BLaER1 (cell line): ENCODE data around the gene TCF4.

ENCODE experiments used
- H3K27ac ChIP-seq: shearing (Covaris generic); formaldehyde crosslinking; 2 replicates; pipeline ENCODE4 v1.8.1; 2022
- H3K27me3 ChIP-seq: shearing (Covaris generic); formaldehyde crosslinking; 2 replicates; pipeline ENCODE4 v1.8.1; 2022
- H3K36me3 ChIP-seq: shearing (Covaris generic); formaldehyde crosslinking; 2 replicates; pipeline ENCODE4 v1.8.1; 2022
- H3K4me1 ChIP-seq: shearing (Covaris generic); formaldehyde crosslinking; 2 replicates; pipeline ENCODE4 v1.8.1; 2022
- H3K4me2 ChIP-seq: shearing (Covaris generic); formaldehyde crosslinking; 2 replicates; pipeline ENCODE4 v1.8.1; 2022
- H3K4me3 ChIP-seq: shearing (Covaris generic); formaldehyde crosslinking; 2 replicates; pipeline ENCODE4 v1.8.1; 2022
- H3K9ac ChIP-seq: shearing (Covaris generic); formaldehyde crosslinking; 2 replicates; pipeline ENCODE4 v1.8.1; 2022
- H3K9me3 ChIP-seq: shearing (Covaris generic); formaldehyde crosslinking; 2 replicates; pipeline ENCODE4 v1.8.1; 2022
- H4K20me1 ChIP-seq: shearing (Covaris generic); formaldehyde crosslinking; 2 replicates; pipeline ENCODE4 v1.8.1; 2022
- Cebpa-rat ChIP-seq: shearing (Covaris generic); IDR thresholded peaks from 2 replicates; pipeline ENCODE4 v1.8.1; 2022

TCF4 gene

DNA sequence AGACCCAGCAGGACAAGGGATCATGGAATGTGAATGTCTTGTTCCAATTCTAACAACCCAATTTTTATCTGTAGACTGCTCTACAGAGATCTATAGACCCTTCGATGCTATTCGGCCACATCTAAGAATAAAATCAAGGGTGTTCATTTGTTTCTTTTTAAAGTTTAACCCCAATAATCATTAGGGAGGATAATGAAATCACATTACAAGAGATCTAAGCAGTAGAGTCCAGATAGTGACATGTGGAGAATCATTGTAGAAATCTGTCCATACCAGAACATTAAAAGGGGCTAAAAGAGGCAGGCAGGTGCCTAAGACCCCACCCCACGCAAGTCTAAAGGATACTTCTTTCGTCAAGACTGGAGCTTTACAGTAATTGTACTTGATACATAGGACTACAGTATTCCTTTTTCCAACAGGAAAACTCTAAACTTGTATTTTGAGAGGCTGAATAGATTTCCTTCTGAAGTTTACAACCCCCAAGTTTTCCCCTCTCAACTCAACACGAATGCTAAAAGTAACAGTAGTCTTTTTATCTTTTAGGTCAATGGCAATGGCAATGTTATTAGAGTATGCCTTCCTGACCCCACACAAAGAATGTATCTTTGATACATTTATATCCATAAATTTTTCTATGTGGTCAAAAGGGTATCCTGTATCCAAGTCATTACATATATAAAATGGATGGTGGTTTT lies 183.7 kb downstream of the TCF4 start:
- Histone ChIP-seq H4K20me1 (peaks cover 100% of the 10 kb centered on the region), H3K36me3 (peaks cover 76% of the 10 kb centered on the region), H3K4me2 (no peak overlapping the region), H3K9ac (no peak overlapping the region), H3K27me3 (no peaks in the 10 kb centered on the region), H3K4me1 (no peaks in the 10 kb centered on the region), H3K9me3 (no peaks in the 10 kb centered on the region), H3K27ac (no peak overlapping the region), H3K4me3 (no peak overlapping the region)
- no peak for TF ChIP-seq Cebpa-rat

DNA sequence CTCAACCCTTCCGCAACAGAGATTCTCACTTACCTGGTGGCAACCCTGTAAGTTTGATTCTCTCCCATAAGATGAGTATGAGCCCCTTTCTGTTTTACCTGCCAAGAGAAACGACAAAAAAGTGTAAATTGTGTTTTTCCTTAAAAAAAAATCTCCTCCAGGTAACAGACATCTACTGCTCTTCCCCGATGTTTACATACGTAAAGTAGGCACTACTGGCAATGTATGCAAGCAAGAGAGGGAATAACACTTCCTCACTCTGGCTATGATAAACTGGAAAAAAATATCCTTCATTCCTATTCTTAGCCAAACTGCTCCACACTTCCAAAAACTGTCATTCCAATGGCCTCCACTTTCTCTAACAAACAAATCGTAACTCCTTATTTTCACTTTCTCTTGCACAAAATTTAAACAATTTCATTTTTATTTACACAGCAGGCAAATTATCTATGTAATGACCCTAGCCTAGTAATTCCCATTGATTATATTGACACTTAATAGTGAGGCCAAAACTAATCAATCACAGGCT lies 184.5 kb downstream of the TCF4 start:
- Histone ChIP-seq H3K27ac (no peak overlapping the region), H4K20me1 (peaks cover 100% of the 10 kb centered on the region), H3K36me3 (peaks cover 75% of the 10 kb centered on the region), H3K4me3 (no peak overlapping the region), H3K4me1 (no peaks in the 10 kb centered on the region), H3K4me2 (no peak overlapping the region), H3K27me3 (no peaks in the 10 kb centered on the region), H3K9ac (no peak overlapping the region), H3K9me3 (no peaks in the 10 kb centered on the region)
- no peak for TF ChIP-seq Cebpa-rat

DNA sequence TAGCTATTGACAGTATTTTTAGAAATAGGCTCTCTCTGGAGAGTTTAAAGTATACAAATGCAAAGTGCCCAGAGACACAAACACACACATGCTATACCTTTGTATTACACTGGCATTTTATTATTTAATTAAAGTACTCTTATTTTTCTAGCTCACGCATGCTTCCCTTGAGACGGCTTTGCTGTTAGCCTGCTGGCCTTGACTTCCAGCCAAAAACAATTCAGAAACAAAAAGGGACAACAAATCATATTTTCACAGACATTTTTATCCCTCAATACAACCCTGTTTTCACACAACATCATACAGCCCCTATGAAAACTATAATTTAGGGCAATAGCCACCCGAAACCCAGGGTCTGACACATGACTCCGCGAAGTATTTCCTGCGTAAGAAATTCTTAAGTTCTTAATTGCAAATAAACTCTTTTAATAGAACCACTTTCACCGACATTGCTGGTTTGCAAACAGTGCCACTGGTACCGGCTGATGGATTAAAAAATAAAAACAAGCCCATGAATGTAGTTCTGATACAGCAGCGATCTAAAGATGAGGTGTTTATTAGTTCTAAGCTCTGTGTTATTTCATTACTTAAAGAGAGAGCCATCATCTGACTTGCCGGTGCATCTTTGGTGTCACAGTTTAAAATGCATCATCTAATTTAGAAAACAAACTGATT lies 185.1 kb downstream of the TCF4 start:
- H3K27me3 ChIP-seq: no peaks in the 10 kb centered on the region
- H3K9ac ChIP-seq: no peak overlapping the region
- no peak overlapping the region for H3K4me3 ChIP-seq
- TF ChIP-seq Cebpa-rat: no peak
- H3K4me2 ChIP-seq: no peak overlapping the region
- H3K9me3 ChIP-seq: no peaks in the 10 kb centered on the region
- H3K36me3 ChIP-seq: peaks cover 75% of the 10 kb centered on the region
- H4K20me1 ChIP-seq: peaks cover 100% of the 10 kb centered on the region
- no peak overlapping the region for H3K27ac ChIP-seq
- no peaks in the 10 kb centered on the region for H3K4me1 ChIP-seq

DNA sequence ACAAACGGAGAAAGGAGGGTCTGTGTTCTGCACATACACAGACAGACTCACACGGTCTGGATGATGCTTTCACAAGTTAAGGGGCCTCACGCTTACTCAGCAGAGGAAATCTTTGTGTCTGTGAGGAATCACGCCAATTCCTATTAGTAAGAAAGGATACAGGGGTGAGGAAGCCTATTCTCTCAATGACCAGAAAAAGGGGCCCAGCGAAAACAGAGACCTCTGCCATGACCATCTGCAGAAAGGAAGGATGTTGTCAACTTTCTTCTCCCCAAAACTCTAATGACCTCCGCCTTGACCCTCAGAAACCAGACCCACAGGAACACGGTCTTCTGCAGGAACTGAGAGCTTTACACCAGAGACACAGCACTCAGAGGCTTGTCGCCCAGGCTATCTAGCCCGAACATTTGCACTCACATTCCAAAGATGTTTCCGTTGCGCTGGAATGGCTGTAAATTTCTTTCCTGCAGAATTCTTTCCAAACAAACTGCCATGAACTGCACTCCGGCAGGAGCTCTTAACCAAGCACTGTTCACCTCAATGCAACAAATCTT lies 186.3 kb downstream of the TCF4 start:
- Histone ChIP-seq H3K36me3 (peaks cover 74% of the 10 kb centered on the region), H3K4me1 (no peaks in the 10 kb centered on the region), H3K9ac (no peak overlapping the region), H3K27me3 (no peaks in the 10 kb centered on the region), H4K20me1 (peaks cover 100% of the 10 kb centered on the region), H3K4me3 (no peak overlapping the region), H3K27ac (no peak overlapping the region), H3K9me3 (no peaks in the 10 kb centered on the region), H3K4me2 (no peak overlapping the region)
- no peak for TF ChIP-seq Cebpa-rat

DNA sequence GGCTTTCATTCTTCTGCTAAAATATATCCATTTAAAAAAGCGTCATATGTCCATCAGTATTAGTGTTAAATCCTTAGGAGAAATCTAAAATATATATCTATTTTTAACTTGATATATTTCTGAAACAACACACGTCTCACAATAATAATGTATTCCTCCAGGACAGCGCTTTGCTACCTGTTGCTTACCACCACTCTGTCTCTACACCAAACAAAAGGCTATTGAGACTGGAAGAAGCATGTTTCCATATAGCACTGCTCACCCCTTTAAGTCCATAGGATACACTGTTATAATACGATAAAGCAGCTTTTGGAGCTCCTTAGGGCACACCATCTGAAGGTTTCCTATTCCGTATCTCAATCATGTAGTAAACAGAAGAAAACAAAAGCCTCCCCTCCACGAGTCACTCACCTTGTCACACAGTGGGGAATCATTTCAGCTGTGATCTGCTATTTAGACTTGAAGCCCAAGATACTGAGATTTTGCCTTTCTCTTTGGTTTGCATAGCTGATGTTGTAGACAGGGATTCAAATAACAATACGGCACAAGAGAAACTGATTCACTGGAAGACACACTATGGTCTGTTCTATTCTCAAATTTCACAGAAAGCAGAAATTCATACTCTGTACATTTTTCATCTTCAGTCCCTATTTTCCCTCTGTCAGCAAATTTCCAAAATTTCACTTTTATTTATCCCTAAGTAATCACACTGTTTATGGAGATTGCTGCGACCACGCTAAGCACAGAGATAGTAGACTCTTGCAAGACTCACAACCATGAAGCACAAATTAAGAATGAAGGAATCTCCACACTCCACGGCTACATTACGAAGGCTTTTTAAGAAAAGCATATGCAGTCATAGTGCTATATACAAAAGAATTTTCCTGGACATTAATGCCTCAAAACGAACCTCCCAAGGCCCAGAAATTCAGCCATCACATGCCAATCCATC lies 187.1 kb downstream of the TCF4 start:
- H3K36me3 ChIP-seq: peaks cover 79% of the 10 kb centered on the region
- H3K4me1 ChIP-seq: no peaks in the 10 kb centered on the region
- H3K27ac ChIP-seq: no peak overlapping the region
- H3K4me3 ChIP-seq: no peak overlapping the region
- no peaks in the 10 kb centered on the region for H3K9me3 ChIP-seq
- H3K9ac ChIP-seq: no peak overlapping the region
- no peaks in the 10 kb centered on the region for H3K27me3 ChIP-seq
- peaks cover 100% of the 10 kb centered on the region for H4K20me1 ChIP-seq
- no peak for TF ChIP-seq Cebpa-rat
- no peak overlapping the region for H3K4me2 ChIP-seq

DNA sequence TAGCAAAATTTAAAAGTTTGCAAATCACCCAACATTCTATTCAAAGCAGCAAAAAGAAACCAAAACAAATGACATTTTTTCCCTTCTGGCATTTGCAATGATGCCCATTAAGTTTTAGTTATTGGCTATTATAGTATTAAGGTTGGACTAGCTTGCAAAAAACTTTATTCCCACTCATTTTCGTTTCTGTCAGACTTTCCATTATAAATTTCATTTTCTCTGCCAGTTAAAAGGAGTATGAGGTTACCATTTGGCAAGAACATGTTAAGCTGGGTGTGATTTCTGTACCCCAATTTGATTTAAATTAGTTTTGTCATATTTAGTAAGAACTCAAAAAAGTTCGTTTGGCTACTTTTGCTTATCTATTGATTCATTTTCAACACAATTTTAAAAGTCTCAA lies 187.9 kb downstream of the TCF4 start:
- Histone ChIP-seq H3K27me3 (no peaks in the 10 kb centered on the region), H3K27ac (no peak overlapping the region), H3K4me1 (no peaks in the 10 kb centered on the region), H3K9me3 (no peaks in the 10 kb centered on the region), H3K4me3 (no peak overlapping the region), H4K20me1 (peaks cover 100% of the 10 kb centered on the region), H3K9ac (no peak overlapping the region), H3K36me3 (peaks cover 77% of the 10 kb centered on the region), H3K4me2 (no peak overlapping the region)
- TF ChIP-seq Cebpa-rat: no peak

DNA sequence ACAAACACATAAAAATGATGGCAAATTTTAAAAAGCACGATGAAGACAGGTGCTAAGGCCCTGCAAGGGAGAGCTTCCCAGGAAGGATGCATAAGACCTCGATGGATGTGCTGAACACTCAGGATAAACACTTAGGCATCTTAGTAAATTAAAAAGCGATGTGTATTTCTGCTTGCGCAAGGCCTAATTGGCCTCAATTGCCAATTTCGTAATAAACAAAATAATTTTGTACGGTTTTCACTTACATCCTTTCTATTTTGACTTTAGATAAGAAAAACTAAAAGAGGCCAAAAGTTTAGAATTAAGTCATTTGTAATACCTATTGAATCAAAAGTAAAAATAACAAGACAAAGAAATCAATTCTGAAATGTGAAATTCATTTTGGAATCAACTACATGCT lies 189.1 kb downstream of the TCF4 start:
- Histone ChIP-seq H3K27me3 (no peaks in the 10 kb centered on the region), H4K20me1 (peaks cover 100% of the 10 kb centered on the region), H3K27ac (no peak overlapping the region), H3K9me3 (no peaks in the 10 kb centered on the region), H3K9ac (no peak overlapping the region), H3K4me2 (no peak overlapping the region), H3K36me3 (peaks cover 77% of the 10 kb centered on the region), H3K4me3 (no peak overlapping the region), H3K4me1 (no peaks in the 10 kb centered on the region)
- peak; percentile 25; the same call in 1 of the 2 replicates for TF ChIP-seq Cebpa-rat

DNA sequence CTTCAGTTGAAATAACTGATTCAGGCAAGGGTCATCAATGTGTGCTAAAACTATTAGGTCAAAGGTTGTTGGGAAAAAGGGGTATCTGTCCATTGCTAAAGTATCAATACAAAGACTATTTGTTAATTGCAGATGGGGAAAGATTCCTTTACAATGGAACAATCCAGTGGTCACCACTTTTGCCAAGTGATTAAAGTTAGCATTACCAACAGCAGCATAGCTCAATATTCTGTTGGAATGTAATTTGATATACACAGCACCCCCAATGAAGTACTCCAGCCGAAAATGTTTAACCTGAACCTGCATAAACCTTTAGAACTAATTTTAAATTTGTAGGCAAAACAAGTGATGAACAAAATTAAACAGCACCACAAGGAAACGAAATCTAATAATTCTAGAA lies 191.0 kb downstream of the TCF4 start:
- Histone ChIP-seq H3K4me3 (no peak overlapping the region), H3K9me3 (no peaks in the 10 kb centered on the region), H3K4me1 (no peaks in the 10 kb centered on the region), H3K36me3 (peaks cover 77% of the 10 kb centered on the region), H4K20me1 (peaks cover 100% of the 10 kb centered on the region), H3K9ac (no peak overlapping the region), H3K27ac (no peak overlapping the region), H3K4me2 (no peak overlapping the region), H3K27me3 (no peaks in the 10 kb centered on the region)
- TF ChIP-seq Cebpa-rat: no peak

DNA sequence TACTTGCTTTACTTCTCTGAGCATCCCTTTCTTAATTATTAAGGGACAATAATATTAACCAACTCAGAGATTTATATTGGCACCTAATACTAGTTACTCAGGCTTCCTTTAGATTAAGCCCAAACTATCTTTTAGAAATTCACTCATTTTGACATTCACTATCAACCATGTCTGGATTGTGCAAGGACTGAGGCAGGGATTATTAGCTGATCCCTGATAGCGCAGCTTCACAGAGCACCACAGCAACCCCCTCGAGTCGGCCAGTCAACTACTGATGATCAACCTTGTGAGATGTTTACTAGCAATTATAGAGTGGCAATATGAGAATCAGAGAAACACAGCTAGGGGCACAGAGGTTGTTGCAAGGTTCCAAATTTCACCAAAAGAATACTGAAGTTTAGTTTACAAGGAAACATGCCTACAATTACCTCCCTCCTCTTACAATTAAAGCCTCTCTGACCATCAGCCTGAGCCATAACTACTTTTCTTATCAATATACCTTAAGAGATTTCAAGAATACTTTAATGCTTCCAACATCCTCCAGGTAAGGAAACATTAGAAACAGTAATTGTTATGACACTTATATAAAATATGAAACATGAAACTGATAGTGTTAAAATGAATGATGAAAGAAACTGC lies 191.6 kb downstream of the TCF4 start:
- H3K4me1 ChIP-seq: no peaks in the 10 kb centered on the region
- no peak for TF ChIP-seq Cebpa-rat
- H3K27ac ChIP-seq: no peak overlapping the region
- H3K36me3 ChIP-seq: peaks cover 77% of the 10 kb centered on the region
- H3K4me3 ChIP-seq: no peak overlapping the region
- H4K20me1 ChIP-seq: peaks cover 100% of the 10 kb centered on the region
- no peak overlapping the region for H3K9ac ChIP-seq
- no peaks in the 10 kb centered on the region for H3K9me3 ChIP-seq
- no peaks in the 10 kb centered on the region for H3K27me3 ChIP-seq
- H3K4me2 ChIP-seq: no peak overlapping the region
